H1 (cell line): ENCODE results near the gene COL4A2. TPM values are rescaled to one million over a fixed set of nuclear protein-coding genes. Genes with fewer than 3 reads are reported as not detected.

ENCODE experiments used
- CTCF ChIA-PET: fragments of 300-600 bp; sonication (Branson Sonifier 250); formaldehyde crosslinking; loops from one replicate; lab custom pipeline; 2021; ENCODE audit not compliant: partially characterized antibody; lab: Charles Lee
- POLR2A ChIA-PET: fragments of 300-600 bp; sonication (Branson Sonifier 250); formaldehyde crosslinking; loops from one replicate; lab custom pipeline; 2021; ENCODE audit warnings: inconsistent platforms; ENCODE audit not compliant: partially characterized antibody; lab: Charles Lee
- DNase-seq, 2 experiments: peaks; one replicate each; pipeline versions ENCODE4 v3.0.0 to v3.0.0-alpha.2; 2010 to 2022; ENCODE audit warnings: low spot score in 2 of 2, low read depth in 1 of 2, mixed read lengths in 1 of 2
- FAIRE-seq: peaks from 2 replicates; lab custom pipeline; 2011; peaks lifted over from hg19 to GRCh38; lab: Jason Lieb, UNC
- H2AFZ ChIP-seq: 2 replicates; pipeline ENCODE4 v1.8.1; 2012; ENCODE audit warnings: low read length, inconsistent platforms
- H2AK5ac ChIP-seq: 2 replicates; pipeline ENCODE4 v1.6.1; 2013; ENCODE audit warnings: low read depth, low read length
- H2BK120ac ChIP-seq: replicated peaks from 2 replicates; pipeline ENCODE3; 2013; ENCODE audit warnings: low read depth, low read length, inconsistent platforms
- H2BK12ac ChIP-seq: 2 replicates; pipeline ENCODE4 v1.6.1; 2013; ENCODE audit warnings: low read depth, low read length
- H2BK15ac ChIP-seq: 2 replicates; pipeline ENCODE4 v1.6.1; 2013; ENCODE audit warnings: low read length
- H2BK20ac ChIP-seq: 2 replicates; pipeline ENCODE4 v1.6.1; 2013; ENCODE audit warnings: low read length
- H2BK5ac ChIP-seq: 2 replicates; pipeline ENCODE4 v1.6.1; 2013; ENCODE audit warnings: low read depth, low read length
- H3K14ac ChIP-seq: 2 replicates; pipeline ENCODE4 v1.6.1; 2013; ENCODE audit warnings: inconsistent platforms; ENCODE audit not compliant: insufficient read length
- H3K18ac ChIP-seq: 2 replicates; pipeline ENCODE4 v1.6.1; 2013; ENCODE audit warnings: low read length; ENCODE audit errors: extremely low read depth
- H3K23ac ChIP-seq: 2 replicates; pipeline ENCODE4 v1.6.1; 2013; ENCODE audit warnings: inconsistent platforms; ENCODE audit not compliant: insufficient read length
- H3K23me2 ChIP-seq: 2 replicates; pipeline ENCODE4 v1.6.1; 2013; ENCODE audit warnings: low read depth, low read length
- H3K27ac ChIP-seq: 2 replicates; pipeline ENCODE4 v1.6.1; 2011; ENCODE audit warnings: low read depth, low read length, inconsistent platforms
- H3K27me3 ChIP-seq, 4 experiments: replicated peaks in 1 of 4; 1 replicate in 1 of 4; 2 replicates in 3 of 4; pipeline versions ENCODE4 v1.6.1 to v1.8.1; 2011 to 2013; ENCODE audit warnings: low read length in 3 of 4, mild to moderate bottlenecking in 3 of 4, inconsistent platforms in 2 of 4, mixed read lengths in 2 of 4, moderate library complexity in 1 of 4; ENCODE audit not compliant: control insufficient read depth in 3 of 4, insufficient read depth in 3 of 4; ENCODE audit errors: extremely low read depth in 1 of 4
- H3K36me3 ChIP-seq, 4 experiments: 2 replicates each; pipeline versions ENCODE4 v1.6.1 to v1.8.1; 2011 to 2013; ENCODE audit warnings: mild to moderate bottlenecking in 4 of 4, low read length in 3 of 4, moderate library complexity in 2 of 4, control low read depth in 1 of 4, inconsistent platforms in 1 of 4; ENCODE audit not compliant: insufficient read depth in 4 of 4, control insufficient read depth in 2 of 4
- H3K4ac ChIP-seq: replicated peaks from 2 replicates; pipeline ENCODE3; 2013; ENCODE audit warnings: low read length, low read depth, mixed read lengths, inconsistent platforms; ENCODE audit not compliant: insufficient read length
- H3K4me1 ChIP-seq, 4 experiments: replicated peaks in 1 of 4; 1 replicate in 1 of 4; 2 replicates in 3 of 4; pipeline versions ENCODE4 v1.6.1 to v1.8.1; 2011 to 2013; ENCODE audit warnings: low read length in 3 of 4, inconsistent platforms in 2 of 4, mixed read lengths in 1 of 4; ENCODE audit not compliant: insufficient read depth in 4 of 4, control insufficient read depth in 3 of 4
- H3K4me2 ChIP-seq, 2 experiments: 2 replicates each; pipeline versions ENCODE4 v1.6.1 to v1.8.1; 2011 to 2013; ENCODE audit warnings: low read depth in 2 of 2, low read length in 2 of 2, control low read depth in 1 of 2, inconsistent platforms in 1 of 2, mild to moderate bottlenecking in 1 of 2; ENCODE audit not compliant: insufficient read depth in 1 of 2
- H3K4me3 ChIP-seq, 4 experiments: fragments of 200-600, 300-600 bp in 1 of 4; sonication (generic), shearing (Covaris generic), sonication (Bioruptor Twin) in 1 of 4; 2 replicates each; pipeline versions ENCODE4 v1.5.1 to v1.8.1; 2011 to 2016; ENCODE audit warnings: low read length in 4 of 4, low read depth in 3 of 4, control low read depth in 2 of 4, inconsistent platforms in 2 of 4, mild to moderate bottlenecking in 2 of 4, mixed read lengths in 1 of 4, moderate library complexity in 1 of 4; ENCODE audit not compliant: insufficient read depth in 2 of 4; ENCODE audit errors: extremely low read depth in 1 of 4
- H3K56ac ChIP-seq: replicated peaks from 2 replicates; pipeline ENCODE3; 2013; ENCODE audit warnings: low read depth, mild to moderate bottlenecking, mixed read lengths, low read length, inconsistent platforms; ENCODE audit not compliant: insufficient read length
- H3K79me1 ChIP-seq: 2 replicates; pipeline ENCODE4 v1.6.1; 2013; ENCODE audit warnings: low read depth, low read length, control low read depth
- H3K79me2 ChIP-seq, 2 experiments: 2 replicates each; pipeline versions ENCODE4 v1.6.1 to v1.8.1; 2012 to 2013; ENCODE audit warnings: low read length in 2 of 2, mild to moderate bottlenecking in 2 of 2, inconsistent platforms in 1 of 2; ENCODE audit not compliant: insufficient read depth in 2 of 2, control insufficient read depth in 1 of 2
- H3K9ac ChIP-seq, 4 experiments: replicated peaks in 1 of 4; 1 replicate in 1 of 4; 2 replicates in 3 of 4; pipeline versions ENCODE4 v1.6.1 to v1.8.1; 2011 to 2013; ENCODE audit warnings: low read depth in 3 of 4, low read length in 3 of 4, control low read depth in 2 of 4, mild to moderate bottlenecking in 2 of 4, moderate library complexity in 2 of 4, inconsistent platforms in 1 of 4; ENCODE audit errors: extremely low read depth in 1 of 4
- H3K9me3 ChIP-seq, 2 experiments: 2 replicates each; pipeline versions ENCODE4 v1.6.1 to v1.8.1; 2012 to 2013; ENCODE audit warnings: mild to moderate bottlenecking in 2 of 2, moderate library complexity in 2 of 2, control low read depth in 1 of 2, inconsistent platforms in 1 of 2, low read depth in 1 of 2, low read length in 1 of 2, mixed read lengths in 1 of 2; ENCODE audit not compliant: insufficient read depth in 2 of 2
- H4K20me1 ChIP-seq, 2 experiments: replicated peaks in 1 of 2; 2 replicates each; pipeline versions ENCODE3 to v1.8.1; 2011 to 2013; ENCODE audit warnings: inconsistent platforms in 2 of 2, low read length in 2 of 2, mild to moderate bottlenecking in 1 of 2; ENCODE audit not compliant: insufficient read depth in 2 of 2, control insufficient read depth in 1 of 2
- H4K5ac ChIP-seq: 2 replicates; pipeline ENCODE4 v1.6.1; 2013; ENCODE audit warnings: low read length, low read depth, mixed read lengths, inconsistent platforms; ENCODE audit not compliant: insufficient read length
- H4K8ac ChIP-seq: 2 replicates; pipeline ENCODE4 v1.8.0; 2013; ENCODE audit warnings: mild to moderate bottlenecking, moderate library complexity, low read length, inconsistent platforms; ENCODE audit not compliant: insufficient read depth; ENCODE audit errors: extremely low read depth
- H4K91ac ChIP-seq: replicated peaks from 2 replicates; pipeline ENCODE3; 2013; ENCODE audit warnings: low read length, mixed read lengths, inconsistent platforms; ENCODE audit not compliant: insufficient read length
- CBX8 ChIP-seq: fragments of 300-800, 300-1000 bp; sonication (generic); IDR thresholded peaks from 2 replicates; pipeline ENCODE4 v1.7.1; 2016; ENCODE audit warnings: low read depth, low read length, borderline replicate concordance
- CEBPB ChIP-seq: IDR thresholded peaks from 2 replicates; pipeline ENCODE4 v1.6.1; 2012; ENCODE audit warnings: low read depth, low read length
- GTF2F1 ChIP-seq: IDR thresholded peaks from 2 replicates; pipeline ENCODE4 v1.6.1; 2012; ENCODE audit warnings: low read depth, low read length, improper control_type of control experiment, borderline replicate concordance
- JUN ChIP-seq: IDR thresholded peaks from 2 replicates; pipeline ENCODE4 v1.6.1; 2011; ENCODE audit warnings: low read depth, mild to moderate bottlenecking, improper control_type of control experiment, low read length
- MAFK ChIP-seq: IDR thresholded peaks from 2 replicates; pipeline ENCODE4 v1.6.1; 2012; ENCODE audit warnings: low read depth, mild to moderate bottlenecking, improper control_type of control experiment, low read length
- POLR2AphosphoS5 ChIP-seq: IDR thresholded peaks from 2 replicates; pipeline ENCODE4 v1.6.1; 2011; ENCODE audit warnings: low read depth, low read length
- RXRA ChIP-seq: IDR thresholded peaks from 2 replicates; pipeline ENCODE4 v1.6.1; 2011; ENCODE audit warnings: low read depth, mild to moderate bottlenecking, low read length, moderate library complexity; ENCODE audit not compliant: insufficient read depth
- SP1 ChIP-seq: IDR thresholded peaks from 2 replicates; pipeline ENCODE4 v1.6.1; 2011; ENCODE audit warnings: low read depth, low read length
- SP4 ChIP-seq: IDR thresholded peaks from 2 replicates; pipeline ENCODE4 v1.6.1; 2012; ENCODE audit warnings: low read length, inconsistent platforms
- WGBS, 2 experiments: shearing (Covaris generic) in 1 of 2; methylation state at CpG; one replicate each; pipeline versions ENCODE4 v1.1.6 to v1.1.7; 2013 to 2015; ENCODE audit warnings: low lambda C conversion rate in 2 of 2, mixed read lengths in 2 of 2, inconsistent platforms in 1 of 2, low coverage in 1 of 2, missing lambda C conversion rate in 1 of 2; ENCODE audit not compliant: insufficient replicate concordance in 2 of 2, insufficient coverage in 1 of 2, insufficient read length in 1 of 2; ENCODE audit errors: extremely low coverage in 1 of 2, missing lambda C conversion rate in 1 of 2; 5-methylcytosine and 5-hydroxymethylcytosine counted together
- polyA plus RNA-seq, 7 experiments: library from polyadenylated mRNA; depleted of rRNA in 3 of 7; stranded (reverse) in 5 of 7; unstranded in 2 of 7; fragments of >200 nt in 5 of 7; fragments of 200-250 nt in 2 of 7; gene quantifications; 1 replicate in 5 of 7; 2 replicates in 1 of 7; 4 replicates in 1 of 7; pipeline versions ENCODE4 v1.2.1 to v1.2.3, GENCODE V29; 2011 to 2013; ENCODE audit warnings: missing spikeins in 2 of 7, mixed read lengths in 2 of 7
- total RNA-seq: library from RNA; stranded (reverse); fragmentation: NEBNext Ultra II Directional; extraction: Animal tissue kit (Norgen Biotek cat#: 25700); gene quantifications from 2 replicates; pipeline ENCODE4 v1.2.1, GENCODE V29; 2021

The COL4A2 gene
- total and polyA plus RNA-seq, 2 of the 8 experiments (the other 6 are each of a cell fraction or from before 2014, with no cell fraction given), result 80.4 to 87.3 TPM

DNA sequence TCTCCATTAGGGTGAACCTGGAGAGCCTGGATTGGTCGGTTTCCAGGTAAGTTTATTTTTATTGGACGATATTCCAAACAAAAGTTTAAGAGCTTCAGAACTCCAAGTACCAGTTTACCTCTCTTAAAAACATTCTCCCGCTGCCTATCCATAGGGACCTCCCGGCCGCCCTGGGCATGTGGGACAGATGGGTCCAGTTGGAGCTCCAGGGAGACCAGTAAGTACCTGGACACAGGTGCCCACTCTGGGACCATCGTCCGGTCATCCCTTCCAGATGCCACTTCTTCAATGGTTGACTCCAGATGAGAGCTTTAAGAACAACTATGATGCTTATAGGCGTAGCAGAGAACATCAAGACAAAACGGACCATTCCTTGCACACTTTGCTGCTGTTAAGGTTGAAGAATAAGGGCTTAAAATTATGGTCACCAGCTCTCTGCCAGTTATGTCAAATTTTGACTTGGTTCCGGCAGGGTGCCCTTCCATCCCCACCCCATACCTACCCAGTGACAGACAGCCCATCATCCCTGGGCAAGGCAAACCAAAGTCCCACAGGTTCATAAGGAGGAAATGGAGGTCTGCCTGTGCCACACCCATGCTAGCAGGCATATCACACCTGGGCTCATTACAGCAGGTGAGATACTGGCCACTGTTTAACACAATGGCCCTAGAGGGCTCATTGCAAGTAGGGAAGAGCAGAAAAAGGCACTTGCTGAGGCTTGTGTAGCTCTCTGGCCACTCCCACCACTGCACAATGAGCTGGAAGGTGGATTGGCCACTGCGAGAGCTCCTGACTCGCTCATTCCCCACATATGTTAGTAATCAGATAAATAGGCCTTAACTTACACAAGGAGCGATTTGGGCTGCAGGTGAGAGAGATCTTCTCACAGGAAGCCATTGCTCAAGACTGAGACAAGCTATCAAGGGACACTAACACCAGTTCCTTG is 123.6 kb downstream of the COL4A2 start:
- H3K23me2 ChIP-seq, result no peaks in the 10 kb centered on the region
- H2AFZ ChIP-seq, result no peak overlapping the region
- H3K9ac ChIP-seq, result no peak overlapping the region
- no peak for TF ChIP-seq GTF2F1
- TF ChIP-seq SP4, result no peak
- TF ChIP-seq POLR2AphosphoS5, result no peak
- TF ChIP-seq SP1, result no peak
- TF ChIP-seq CBX8, result no peak
- no peak for TF ChIP-seq CEBPB
- TF ChIP-seq RXRA, result no peak
- no peak for TF ChIP-seq MAFK
- TF ChIP-seq JUN, result no peak
- H3K14ac ChIP-seq, result no peak overlapping the region
- H3K56ac ChIP-seq, result no peak overlapping the region
- CTCF ChIA-PET, result interaction anchor here (0.7 to 2.1 kb wide), 8 partner anchors 11 to 298 kb away, joined by 3 to 7 read pairs (median 3); no protein-coding TSS in a partner anchor
- no peak for DNase-seq
- H3K4me3 ChIP-seq, result no peak overlapping the region
- H4K5ac ChIP-seq, result no peak overlapping the region
- H4K8ac ChIP-seq, result no peak overlapping the region
- no peak overlapping the region for H2BK20ac ChIP-seq
- H3K4me2 ChIP-seq, result no peak overlapping the region
- H2BK15ac ChIP-seq, result no peak overlapping the region
- H3K18ac ChIP-seq, result no peak overlapping the region
- no peak overlapping the region for H2BK12ac ChIP-seq
- no peak overlapping the region for H2AK5ac ChIP-seq
- H3K27ac ChIP-seq, result no peak overlapping the region
- H3K27me3 ChIP-seq, result no peaks in the 10 kb centered on the region
- no peak overlapping the region for H2BK120ac ChIP-seq
- H4K20me1 ChIP-seq, result no peaks in the 10 kb centered on the region
- no peaks in the 10 kb centered on the region for H3K4me1 ChIP-seq
- no peak for FAIRE-seq
- H4K91ac ChIP-seq, result no peak overlapping the region
- no peak overlapping the region for H2BK5ac ChIP-seq
- peaks cover 0 to 40% (median 7%) of the 10 kb centered on the region in 4 experiments; a peak in 4 of 8 replicates for H3K36me3 ChIP-seq
- H3K79me2 ChIP-seq, result no peaks in the 10 kb centered on the region
- H3K79me1 ChIP-seq, result no peaks in the 10 kb centered on the region
- POLR2A ChIA-PET, result no interaction called here
- no peak overlapping the region for H3K4ac ChIP-seq
- WGBS, 2 experiments, result 93% methylated on average over 13 of the region's 13 CpGs; no CpG with 5 or more reads in 1 of the 2 experiments
- H3K9me3 ChIP-seq, result no peaks in the 10 kb centered on the region
- no peak overlapping the region for H3K23ac ChIP-seq
